GM18508 (cell line): ENCODE results near the gene SPTY2D1.
"Not testable (repeated sequence)": the region's sequence is repeated elsewhere in the genome, so short reads cannot be mapped to it uniquely, and the experiment has no call there.

Source experiments
- ATAC-seq: cut with Tn5 transposase; IDR thresholded peaks from one replicate; pipeline ENCODE4 v1.9.1; 2021; ENCODE audit warnings: moderate number of reproducible peaks; ENCODE audit not compliant: insufficient read depth, unreplicated experiment

The SPTY2D1 gene

GRCh38 chr11:18623707-18624106 is 10.4 kb downstream of the SPTY2D1 start:
- no peak for ATAC-seq

DNA sequence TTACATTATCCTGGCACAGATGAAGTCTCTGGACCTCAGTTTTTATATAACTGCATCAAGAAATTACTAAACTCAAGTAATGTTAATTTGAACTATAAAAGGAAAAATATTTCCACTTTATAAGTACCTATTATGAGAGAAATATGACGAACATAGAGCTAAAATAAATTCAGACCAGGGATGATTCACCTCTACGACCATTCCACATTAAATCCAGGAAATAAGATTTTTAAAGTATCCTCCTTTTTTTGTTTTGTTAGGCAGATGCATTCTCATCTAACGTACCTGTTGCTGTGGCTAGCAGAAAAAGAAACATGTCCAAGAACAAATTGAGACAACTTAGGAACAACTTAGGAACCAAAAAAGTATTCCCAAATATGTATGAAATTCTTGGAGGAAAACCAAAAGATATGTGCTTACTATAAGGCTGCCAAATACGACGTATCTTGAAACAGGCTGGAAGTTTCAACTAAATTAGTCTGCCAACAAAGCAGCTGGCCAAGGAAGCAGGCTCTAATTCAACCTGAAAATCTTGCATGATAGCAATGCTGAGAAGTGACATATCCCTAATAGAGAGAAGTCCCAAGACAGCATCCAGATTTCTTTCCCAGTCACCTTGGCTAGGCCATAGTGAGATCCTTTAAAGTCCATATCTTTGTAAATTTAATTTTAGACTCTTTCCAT is 15.7 kb downstream of the SPTY2D1 start:
- no peak for ATAC-seq

GRCh38 chr11:18617688-18618341 is 16.3 kb downstream of the SPTY2D1 start:
- no peak for ATAC-seq

DNA sequence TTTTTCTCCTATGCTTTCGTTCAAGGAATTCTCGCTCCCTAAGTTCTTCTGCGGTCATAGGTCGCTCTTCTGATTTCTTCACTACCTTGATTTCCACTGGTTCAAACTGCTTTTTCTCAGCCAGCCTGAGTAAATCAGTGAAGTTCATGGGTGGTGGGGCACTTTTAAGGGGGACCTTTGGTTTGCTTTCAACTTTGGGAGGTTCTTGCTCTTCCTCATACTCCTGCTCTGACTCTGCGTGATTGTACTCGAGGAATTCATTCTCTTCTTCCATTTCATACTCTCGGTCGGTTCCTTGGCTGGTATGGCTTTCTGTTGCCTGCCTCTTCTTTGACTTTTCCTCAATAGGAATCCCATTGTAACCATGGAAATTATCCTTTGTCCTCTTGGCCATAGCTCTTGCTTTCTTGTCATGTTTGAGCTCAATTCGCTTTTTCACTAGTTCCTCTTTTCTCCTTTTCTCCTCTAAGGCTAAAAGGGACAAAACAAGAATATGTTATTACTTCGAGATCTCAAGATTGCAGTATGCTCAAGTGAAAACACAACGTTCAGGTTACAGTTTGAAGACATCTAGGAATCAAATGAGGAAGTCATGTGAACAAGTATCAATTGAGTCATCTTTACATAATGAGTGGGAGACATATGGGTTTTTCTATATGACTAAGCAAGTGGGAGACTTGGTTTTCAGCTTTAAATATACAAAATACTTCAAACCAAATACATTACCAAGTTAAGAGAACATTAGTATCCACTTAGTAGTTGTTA is 18.3 kb downstream of the SPTY2D1 start:
- peak; percentile 89 for ATAC-seq

DNA sequence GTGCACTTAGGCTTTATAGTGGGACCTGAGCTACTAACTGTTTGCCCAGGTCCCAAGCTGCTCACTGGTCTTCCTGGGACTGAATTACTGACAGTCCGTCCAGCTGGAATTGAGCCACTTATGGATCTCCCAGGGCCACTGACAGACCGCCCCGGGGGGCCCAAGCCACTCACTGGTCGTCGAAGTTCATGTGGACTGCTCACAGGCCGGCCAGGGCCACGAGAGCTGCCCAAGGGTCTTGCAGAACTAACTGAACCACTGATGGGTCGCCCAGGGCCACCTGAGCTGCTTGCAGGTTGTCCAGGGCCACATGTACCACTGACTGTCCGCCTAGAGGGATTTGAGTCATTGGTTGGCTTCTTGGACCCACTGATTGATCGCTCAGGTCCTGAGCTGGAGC is 19.5 kb downstream of the SPTY2D1 start:
- ATAC-seq, result no peak

- ATAC-seq, result no peak
Measured at GRCh38 chr11:18612394-18612793, 21.7 kb downstream of the SPTY2D1 start.

DNA sequence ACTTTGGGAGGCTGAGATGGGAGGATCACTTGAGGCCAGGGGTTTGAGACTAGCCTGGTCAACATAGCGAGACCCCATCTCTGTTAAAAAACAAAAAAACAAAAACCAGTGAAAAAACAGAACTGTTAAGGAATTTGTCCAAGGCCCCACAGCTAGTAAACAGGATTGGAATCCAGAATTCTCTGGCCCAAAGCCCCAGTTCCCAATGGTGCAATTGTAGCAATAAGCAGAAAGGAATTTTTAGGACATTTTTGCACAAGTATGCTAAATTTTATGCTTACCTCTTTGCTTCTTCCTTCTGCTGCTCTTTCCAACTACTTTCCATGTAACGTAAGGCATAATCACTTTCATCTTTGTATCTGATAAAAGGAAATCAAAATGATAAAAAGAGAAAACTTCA is 22.9 kb downstream of the SPTY2D1 start:
- no peak for ATAC-seq

DNA sequence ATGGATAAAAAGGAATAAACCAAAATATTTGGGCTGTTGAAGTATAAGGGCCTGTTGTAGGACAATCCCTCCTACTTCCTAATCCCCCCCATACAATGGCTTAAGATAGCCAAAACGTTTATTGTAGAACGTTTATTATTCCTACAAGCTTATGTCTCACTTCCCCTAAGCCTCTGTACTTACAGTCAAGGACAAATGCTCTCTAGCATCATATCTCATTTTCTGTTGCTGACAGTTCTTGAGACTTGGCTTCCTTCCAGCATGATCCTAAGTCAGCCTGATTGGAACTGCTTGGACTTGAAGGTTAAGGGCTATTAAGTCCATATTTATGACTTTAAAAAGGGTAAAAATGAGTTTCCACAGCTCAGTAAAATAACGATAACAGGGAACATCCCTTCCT is 25.8 kb downstream of the SPTY2D1 start:
- no peak for ATAC-seq

DNA sequence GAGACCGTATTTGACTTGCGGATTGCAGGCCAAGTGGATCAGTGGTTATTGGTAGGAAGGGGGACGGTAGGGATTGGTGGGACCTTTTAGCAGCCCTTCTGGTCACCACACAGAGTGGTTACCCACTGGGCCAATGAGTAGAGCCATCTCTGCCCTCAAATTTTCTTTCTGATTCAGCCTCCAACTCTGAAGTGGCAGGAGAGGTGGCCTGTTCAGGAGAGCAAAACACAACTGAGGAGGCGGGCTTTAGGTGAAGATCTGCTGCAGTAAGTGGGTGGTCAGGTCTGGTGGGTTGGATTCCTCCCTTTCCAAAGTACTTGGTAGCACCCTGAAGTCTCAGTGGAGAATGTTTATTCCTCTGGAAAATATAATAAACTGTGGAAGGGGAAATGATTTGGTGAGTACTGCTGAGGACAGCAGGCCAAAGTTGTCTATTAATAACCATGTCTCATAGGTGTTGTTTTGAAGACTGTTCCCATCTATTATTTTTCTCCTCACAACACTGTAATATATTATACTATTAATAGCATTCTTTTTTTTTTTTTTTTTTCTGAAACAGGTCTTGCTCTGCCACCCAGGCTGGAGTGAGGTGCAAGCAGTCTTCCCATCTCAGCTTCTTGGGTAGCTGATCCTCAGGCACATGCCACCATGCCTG is 33.1 kb downstream of the SPTY2D1 start:
- no peak for ATAC-seq

GRCh38 chr11:18599739-18600230 is 34.4 kb downstream of the SPTY2D1 start, which contains the start of gene MISFA:
Gene MISFA (plus strand): TSS chr11:18599789. CDS start chr11:18599929, 140 bp downstream.
- no peak for ATAC-seq

GRCh38 chr11:18594999-18595749 is 39.0 kb downstream of the SPTY2D1 start:
- no peak for ATAC-seq

DNA sequence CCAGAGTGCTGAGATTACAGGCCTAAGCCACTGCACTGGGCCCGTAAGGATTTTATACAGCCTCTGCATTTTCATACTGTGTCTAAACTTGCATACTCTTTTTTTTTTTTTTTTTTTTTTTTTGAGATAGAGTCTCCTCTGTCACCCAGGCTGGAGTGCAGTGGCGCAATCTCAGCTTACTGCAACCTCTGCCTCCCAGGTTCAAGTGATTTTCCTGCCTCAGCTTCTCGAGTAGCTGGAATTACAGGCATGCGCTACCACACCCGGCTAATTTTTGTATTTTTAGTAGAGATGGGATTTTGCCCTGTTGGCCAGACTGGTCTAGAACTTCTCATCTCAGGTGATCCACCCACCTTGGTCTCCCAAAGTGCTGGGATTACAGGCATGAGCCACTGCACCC is 40.1 kb downstream of the SPTY2D1 start:
- ATAC-seq, result not testable (repeated sequence)

DNA sequence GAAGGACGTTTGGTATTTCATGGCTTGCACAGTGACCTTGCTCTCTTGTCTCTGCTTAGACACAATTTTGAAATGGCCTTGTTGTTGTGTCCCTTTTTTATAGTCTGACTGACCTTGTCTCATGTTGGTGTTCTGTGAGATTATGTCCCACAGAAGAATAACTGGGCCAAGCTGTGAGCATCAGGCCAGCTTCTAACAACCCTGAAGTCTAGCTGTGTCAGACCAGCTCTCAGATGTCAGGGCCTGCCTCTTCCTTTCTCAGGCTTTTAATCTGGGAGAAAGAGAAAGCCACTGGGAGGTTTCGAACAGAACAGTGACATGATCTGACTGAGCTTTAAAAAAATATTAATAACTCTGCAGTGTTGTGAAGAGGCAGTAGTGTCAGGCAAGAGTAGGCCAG is 43.6 kb downstream of the SPTY2D1 start:
- ATAC-seq, result no peak

DNA sequence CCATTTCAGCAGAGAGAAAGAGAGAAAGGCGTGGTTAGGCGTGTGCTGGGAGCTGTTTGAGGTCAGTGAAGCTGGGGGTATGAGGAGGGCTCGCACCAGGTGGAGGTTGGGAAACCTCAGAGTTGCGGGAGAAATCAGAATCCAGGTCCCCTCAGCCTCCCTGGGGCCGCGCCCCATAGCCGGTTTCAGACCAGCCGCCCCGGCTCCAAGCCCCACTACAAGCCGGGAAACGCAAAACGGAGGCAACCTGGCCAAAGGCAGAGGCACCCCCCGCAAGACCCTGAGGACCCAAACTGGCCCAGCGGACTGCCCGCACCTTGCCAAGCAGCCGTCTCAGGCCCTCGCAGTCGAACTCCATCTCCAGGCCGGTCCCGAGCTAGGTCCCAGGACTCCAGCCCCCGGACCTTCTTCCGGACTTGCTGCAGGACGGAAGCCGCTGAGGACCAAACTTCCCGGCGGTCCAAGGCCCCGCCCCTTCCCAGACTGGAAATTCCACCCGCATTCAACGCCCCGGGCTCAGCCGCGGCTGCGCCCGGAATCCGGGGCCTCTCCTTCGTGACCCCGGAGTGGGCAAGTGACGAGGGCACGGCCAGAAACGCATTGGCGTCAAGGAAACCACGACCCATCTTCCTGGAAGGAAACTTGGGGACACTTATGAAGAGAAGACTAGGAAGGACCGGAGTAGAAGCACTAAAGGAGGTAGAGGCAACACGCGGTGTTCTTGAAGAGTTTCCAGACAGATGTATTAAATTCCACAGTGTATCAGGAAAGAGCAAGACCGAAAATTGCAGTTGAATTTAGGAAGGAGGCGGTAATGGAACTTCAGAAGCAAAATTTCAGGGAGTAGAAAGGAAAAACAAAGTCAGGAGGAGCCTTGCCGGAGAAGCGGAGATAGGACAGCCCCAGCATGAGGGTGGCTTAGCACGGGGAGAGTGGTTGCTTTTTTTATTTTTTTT is 45.6 kb downstream of the SPTY2D1 start, which contains the start of gene UEVLD:
Gene UEVLD, minus strand, starts transcription at position 438 of the 956 bp plus-strand sequence. Its CDS starts 80 bp downstream, at position 358.
- ATAC-seq, result no peak

- no peak for ATAC-seq
Measured at GRCh38 chr11:18581825-18582224, 52.3 kb downstream of the SPTY2D1 start.

GRCh38 chr11:18580113-18580766 is 53.9 kb downstream of the SPTY2D1 start:
- ATAC-seq, result no peak

- ATAC-seq, result peak; percentile 77
Measured at GRCh38 chr11:18578975-18579598, 55.1 kb downstream of the SPTY2D1 start.

- ATAC-seq, result no peak
Measured at GRCh38 chr11:18575361-18575760, 58.8 kb downstream of the SPTY2D1 start.
